Measurements from ENCODE around the gene TTLL8.

TTLL8 gene

DNA sequence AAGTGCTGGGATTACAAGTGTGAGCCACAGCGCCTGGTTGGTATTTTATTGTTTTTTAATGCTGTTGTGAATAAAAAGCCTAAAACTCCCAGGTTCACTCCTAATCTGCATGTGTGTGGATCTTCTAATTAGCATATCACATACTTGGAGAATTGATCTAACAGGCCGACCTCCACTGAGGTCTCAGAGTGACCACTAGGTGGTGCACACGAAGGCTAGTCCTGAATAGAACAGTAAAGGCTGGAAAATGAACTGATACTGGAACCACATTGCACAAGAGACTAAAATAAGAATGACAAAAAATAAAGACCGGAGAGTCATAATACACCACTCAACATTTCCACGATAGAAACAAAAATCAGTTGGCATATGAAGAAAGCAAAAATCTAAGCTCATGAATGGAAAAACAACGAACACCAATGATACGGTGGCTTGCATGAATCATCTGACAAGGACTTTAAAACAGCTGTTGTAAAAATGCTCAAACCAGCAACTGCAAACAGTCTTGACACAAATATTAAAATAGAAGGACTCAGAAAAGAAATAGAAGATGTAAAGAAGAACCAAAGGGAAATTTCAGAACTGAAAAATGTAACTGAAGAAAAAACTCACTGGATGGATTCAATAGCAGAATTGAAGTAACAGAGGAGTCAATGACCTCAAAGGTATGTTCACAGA lies 78.4 kb downstream of the TTLL8 start:
- no peak for DNase-seq

DNA sequence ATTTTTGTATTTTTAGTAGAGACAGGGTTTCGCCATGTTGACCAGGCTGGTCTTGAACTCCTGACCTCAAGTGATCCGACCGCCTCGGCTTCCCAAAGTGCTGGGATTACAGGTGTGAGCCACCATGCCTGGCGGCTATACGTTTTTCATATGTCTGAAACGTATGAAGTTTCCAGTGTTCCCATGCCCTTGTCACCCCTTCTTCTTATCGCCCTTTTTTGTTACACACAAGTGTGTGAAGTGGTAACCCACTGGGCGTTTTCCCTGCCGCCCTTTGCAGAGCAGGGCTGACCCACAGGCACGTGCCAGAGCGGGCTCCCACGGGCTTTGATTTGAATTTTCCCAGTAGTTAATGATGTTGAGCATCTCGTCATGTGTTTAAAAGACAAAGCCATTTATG lies 80.5 kb downstream of the TTLL8 start:
- DNase-seq, result no peak

DNA sequence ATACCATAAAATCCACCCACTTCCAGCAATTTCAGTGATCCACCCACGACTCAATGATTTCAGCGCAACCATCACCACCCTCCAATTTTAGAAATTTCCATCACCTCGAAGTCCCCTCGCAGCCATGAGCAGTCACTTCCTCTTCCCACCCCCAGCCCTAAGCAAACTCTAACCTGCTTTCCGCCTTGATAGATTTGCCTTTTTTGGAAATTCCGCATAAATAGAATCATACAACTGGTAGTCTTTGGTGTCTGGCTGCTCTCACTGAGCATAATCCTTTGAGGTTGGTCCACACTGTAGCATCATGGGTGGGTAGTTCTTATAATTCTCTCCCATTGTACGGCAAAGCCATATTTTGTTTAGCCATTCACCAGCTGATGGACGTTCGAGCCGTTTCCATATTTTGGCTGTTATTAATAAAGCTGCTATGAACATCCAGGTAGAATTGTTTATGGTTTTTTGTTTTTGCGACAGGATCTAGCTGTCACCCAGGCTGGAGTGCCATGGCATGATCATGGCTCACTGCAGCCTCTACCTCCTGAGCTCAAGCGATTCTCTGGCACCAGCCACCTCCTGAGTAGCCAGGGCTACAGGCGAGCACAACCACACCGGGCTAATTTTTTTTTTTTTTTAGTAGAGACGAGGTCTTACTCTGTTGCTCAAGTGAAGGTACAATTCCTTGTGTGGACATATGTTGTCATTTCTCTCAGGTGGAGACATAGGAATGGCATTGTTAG lies 81.5 kb downstream of the TTLL8 start:
- DNase-seq, result no peak

DNA sequence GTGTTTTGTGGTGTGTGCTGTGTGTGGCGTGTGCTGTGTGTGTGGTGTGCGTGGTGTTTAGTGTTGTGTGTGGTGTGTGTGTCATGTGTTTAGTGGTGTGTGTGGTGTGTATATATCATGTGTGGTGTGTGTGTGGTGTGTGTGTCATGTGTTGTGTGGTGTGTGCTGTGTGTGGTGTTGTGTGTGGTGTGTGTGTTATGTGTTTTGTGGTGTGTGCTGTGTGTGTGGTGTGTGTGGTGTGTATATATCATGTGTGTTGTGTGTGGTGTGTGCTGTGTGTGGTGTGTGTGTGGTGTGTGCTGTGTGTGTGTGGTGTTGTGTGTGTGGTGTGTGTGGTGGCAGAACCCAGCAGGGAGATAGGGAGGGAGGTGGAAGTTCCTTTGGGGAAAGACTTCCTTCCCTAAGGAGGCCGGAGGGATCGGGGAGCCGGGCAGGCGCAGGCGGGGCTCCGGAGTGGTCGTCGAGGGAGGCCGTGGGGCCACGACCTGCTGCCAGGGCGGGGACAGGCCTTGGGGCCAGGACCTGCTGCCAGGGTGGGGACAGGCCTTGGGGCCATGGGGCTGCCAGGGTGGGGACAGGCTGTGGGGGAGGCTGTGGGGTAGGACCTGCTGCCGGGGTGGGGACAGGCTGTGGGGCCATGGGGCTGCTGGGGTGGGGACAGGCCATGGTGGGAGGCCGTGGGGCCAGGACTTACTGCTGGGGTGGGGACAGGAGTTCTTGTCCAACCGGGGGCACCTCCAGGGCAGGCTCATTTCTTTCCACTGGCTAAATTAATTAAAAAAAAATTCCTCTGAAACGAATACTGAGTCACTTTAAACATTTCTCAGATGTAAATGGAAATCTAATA lies 82.3 kb downstream of the TTLL8 start:
- no peak for DNase-seq

DNA sequence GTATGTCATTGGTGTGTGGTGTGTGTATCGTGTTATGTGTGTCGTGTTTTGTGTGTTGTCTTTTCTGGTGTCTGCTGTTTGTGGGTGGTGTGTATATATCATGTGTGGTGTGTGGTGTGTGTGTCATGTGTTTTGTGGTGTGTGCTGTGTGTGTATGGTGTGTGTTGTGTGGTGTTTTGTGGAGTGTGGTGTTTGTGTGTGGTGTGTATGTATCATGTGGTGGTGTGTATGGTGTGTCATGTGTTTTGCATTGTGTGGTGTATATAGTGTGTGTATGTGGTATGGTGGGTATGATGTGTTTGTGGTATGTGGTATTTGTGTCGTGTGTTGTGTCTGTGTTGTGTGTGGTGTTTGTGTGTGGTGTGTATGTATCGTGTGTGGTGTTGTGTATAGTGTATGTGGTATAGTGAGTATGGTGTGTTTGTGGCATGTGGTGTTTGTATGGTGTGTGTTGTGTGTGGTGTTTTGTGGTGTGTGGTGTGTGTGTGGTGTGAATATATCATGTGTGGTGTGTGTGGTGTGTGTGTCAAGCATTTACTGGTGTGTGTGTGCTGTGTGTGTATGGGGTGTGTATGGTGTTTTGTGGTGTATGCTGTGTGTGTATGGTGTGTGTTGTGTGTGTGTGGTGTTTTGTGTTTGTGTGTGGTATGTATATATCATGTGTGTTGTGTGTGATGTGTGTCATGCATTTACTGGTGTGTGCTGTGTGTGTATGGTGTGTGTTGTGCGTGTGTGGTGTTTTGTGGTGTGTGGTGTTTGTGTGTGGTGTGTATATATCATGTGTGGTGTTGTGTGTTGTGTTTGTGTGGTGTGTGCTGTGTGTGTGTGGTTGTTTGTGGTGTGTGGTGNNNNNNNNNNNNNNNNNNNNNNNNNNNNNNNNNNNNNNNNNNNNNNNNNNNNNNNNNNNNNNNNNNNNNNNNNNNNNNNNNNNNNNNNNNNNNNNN lies 84.8 kb downstream of the TTLL8 start:
- DNase-seq, result no peak

DNA sequence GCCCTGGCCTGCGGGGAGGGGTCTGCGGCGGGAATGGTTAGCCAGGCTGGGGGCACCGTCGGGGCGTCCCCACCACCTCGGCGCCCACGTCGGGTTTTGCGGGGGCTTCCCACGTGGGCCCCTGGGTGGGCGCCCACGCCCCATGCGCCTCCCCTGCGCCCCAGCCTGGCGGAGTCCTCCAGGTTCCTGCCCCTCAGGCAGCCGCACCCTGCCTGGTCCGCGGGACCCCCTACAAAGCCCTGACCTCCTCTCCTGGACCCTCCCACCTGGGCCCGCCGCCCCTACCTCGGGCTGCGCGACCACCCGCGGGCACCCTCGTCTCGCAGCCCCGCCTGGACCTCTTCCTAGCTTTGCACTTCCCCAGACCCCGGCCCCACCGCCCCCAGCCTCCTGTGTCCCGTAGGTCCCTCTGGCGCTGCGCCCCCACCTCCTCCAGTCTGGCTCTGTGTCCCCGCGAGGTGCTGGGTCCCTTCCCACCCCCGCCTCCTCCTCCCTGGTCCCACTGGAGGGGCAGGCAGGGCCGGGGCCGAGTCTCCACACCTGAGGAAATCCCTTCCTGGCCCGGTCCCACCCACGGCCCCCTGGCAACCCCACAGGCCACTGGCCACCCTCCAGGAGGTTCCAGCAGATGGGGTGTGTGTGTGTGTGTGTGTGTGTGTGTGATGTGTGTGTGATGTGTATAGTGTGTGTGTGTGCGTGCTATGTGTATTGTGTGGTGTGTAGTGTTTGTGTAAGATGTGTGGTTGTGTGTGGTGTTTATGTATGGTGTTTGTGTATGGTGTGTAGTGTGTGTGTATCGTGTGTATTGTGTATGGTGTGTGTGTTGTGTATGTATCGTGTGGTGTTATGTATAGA lies 85.7 kb downstream of the TTLL8 start:
- no peak for DNase-seq

DNA sequence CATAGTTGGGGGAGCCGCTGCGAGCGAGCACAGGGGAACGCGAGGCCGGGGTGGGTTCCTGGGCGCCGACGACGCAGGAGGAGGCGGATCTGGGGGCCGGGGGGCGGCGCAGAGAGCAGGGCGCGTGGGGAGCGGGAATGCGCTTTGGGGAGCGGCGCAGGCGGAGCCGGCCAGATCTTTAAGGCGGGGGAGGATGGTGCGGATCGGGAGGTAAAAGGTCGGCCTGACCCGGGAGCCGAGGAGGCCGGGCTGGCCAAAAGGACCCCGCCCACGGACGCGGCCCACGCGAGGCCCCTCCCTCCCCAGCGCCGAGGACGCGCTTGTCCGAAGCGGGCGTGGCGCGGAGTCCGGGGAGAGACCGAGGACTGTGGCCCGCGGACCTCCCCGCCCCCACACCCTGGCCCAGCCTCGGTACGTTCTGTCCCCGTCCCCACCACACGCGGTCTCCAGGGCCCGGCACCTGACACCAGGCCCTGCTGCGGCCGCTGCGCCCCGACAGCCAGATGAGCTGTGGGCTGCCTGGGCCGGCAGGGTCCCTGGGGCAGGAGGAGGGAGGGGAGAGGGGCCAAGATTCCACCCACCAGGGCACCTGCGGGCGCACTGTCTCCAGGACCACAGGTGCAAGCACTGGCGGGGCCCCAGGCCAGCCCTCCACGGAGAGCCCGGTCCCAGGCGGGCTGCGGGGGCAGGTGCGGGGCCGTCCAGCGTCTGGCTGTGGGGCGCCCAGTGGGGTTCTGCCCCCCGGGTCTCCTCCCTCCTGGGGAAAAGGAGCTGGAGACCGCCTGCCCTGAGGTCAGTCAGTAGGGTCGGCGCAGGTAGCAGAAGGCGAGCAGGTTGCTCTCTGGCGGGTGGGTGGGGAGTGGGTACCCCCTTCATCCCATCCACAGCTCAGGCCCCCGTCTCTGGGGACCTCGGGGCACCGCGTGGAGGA lies 86.6 kb downstream of the TTLL8 start:
- DNase-seq, result no peak

DNA sequence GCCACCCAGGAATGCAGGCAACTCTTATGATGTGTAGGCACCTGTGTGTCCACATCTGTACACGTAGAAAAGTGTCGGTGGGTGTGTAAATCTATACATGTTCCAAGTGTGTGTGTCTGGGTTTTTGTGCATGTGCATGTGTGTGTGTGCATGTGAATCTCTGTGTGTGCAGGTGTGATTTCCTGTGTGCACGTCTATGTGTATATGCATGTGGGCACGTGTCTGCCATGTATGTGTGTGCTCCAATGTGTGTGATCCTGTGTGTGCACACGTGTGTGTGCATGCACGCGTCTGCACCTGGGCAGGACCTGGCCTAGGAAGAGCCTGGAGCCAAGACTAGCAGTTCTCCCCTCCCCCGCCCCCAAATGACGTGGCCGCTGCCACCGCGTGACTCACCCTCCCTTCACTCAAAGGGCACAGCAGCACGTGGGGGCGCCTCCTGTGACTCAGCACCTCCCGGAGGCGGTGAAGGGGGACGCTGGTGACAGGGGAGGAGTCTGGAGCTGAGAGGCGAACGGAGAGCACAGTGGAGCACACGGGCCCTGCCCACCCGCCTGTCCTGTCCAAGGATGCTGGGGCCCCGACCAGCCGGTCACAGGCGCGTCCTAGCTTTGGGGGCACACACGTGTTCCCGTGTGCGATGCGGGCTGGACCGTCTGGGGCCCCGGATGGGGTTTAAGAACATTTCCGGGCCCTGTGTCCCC lies 87.4 kb downstream of the TTLL8 start:
- peak; percentile 74 for DNase-seq

DNA sequence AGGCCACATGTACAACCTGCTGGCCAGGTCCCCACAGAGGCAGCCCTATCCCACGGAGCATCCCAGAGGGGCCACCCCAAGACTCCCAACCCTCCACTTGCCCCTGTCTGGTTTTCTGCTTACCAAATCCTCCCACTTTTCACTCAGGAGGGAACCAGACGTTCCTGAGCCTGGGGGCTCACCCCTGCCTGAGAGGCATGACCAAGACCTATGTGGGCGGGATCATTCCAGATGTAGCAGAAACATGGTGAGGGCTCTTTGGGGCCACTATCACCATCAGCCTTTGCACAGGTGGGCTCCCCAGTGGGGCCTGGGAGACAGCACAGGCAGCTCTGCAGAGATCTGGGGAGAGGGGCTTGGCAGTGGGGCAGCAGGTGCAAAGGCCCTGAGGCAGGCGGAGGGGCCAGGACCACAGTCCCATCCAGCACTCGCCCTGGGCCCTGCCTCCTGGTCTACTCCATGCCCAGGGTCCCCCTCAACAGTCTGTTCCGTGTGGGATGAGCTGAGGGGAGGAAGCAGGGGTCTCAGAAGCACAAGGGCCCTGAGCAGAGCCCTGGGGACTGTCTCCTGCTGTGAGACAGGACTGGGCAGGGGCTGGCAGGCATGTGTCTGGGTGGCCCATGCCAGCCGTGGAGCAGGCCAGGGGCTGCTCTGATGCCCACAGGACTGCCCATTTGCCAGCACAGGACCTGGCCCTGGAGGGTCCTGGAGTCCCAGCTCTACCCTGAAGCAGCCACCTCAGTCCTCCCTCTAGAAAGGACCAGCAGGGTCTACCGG lies 88.2 kb downstream of the TTLL8 start:
- DNase-seq, result no peak

DNA sequence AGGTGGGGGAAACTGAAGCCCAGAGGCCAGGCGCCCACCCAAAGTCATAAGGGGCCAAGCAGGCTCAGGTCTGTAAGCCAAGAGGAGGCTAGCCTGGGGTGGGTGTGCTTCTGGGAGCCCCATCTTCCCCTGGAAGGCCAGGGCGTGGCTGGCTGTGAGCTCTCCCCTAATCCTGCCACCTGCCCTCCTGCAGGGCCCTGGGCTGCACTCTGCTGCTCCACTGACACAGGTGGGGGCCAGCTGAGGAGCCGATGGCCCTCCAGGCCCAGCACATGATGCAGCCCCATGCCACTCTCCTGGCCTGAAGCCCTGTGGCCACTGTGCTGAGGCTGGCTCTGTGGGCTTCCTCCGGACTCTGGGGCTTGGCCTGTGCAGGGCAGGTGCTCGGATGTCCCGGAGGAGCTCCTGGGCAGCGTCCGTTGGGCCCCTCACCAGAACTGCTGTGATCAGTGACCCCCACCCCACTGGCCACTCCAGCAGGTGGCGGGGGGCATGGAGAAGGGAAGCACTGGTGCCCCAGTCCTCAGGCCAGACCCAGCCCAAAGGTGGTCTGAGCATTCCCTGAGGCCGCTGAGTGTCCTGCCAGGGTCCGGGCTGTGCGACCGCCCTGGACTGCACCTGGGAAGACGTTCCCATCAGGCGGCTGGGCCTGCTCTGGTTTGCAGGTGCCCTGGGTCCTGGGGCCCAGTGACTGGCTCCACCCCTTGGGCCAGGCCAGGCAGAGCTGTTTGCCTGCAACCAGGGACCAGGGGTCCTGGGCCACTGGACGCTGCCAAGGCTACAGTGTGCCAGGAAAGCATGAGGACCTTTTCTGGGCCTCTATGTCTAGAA lies 89.1 kb downstream of the TTLL8 start:
- no peak for DNase-seq
